ENCODE results near the gene PSMA2.

DNA sequence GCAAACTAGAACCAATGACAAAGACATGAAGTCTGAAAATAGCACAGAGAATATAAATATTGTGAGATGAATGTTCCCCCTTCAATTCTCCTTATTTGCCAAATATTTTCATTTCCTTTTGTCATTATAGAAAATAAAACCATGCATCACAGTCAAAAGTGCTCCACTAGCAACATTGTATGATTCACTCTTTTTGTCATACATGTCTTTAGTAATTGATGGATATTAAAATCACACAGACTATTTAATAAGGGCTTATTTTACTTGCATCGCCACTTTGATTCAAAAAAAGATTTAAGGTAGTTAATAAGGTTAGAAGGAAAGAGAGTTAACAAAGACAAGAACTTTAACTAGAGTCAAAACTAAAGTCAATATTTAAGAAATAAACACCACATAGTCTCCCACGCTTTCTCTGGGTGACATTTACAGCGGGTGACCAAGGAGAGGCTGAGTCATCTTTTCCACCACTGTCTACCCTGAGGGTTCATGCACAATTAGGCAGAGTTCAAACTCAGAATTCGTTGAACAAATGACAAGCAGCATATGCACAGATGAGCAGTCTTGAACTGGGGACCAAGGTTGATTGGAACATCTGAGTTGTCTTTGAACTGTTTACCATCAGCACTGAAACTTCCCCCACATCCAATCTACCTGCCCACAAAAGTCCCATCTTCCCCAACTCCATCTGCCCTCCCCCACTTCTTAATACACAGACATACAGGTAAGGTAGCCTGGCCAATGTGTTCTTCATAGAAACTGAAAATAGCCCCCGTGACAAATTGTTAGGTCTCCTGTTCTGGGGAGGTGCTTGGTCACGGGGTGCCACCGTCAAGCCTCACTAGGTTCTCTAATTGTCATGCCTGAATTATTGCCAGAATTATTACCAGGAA, 62.6 kb downstream of the PSMA2 start:
- TF ChIP-seq EP300 (IDR thresholded peaks at IDR 0.05): no peak
- TF ChIP-seq CTCF (IDR thresholded peaks at IDR 0.05): no peak
- TF ChIP-seq POLR2A (IDR thresholded peaks at IDR 0.05): no peak
